Lung (tissue), 12 donors: ENCODE results near the gene AKT1. TPM values are rescaled to one million over a fixed set of nuclear protein-coding genes. Genes with fewer than 3 reads are reported as not detected.

Source experiments
- ATAC-seq: fragments of 200-7000 bp; cut with Tn5 transposase; one replicate; pipeline ENCODE4 v1.9.1; 2020; ENCODE audit warnings: moderate number of reproducible peaks; ENCODE audit not compliant: insufficient read depth, low FRiP score
- DNase-seq, 3 donors: peaks; one replicate each; pipeline ENCODE4 v3.0.0-alpha.2; 2013 to 2017
- H3K27ac ChIP-seq, 2 donors: one replicate each; pipeline ENCODE4 v1.5.1; 2013; ENCODE audit warnings: mild to moderate bottlenecking in 2 of 2, moderate library complexity in 2 of 2, control low read depth in 1 of 2, inconsistent platforms in 1 of 2, low read depth in 1 of 2, low read length in 1 of 2
- H3K27me3 ChIP-seq, 3 donors: one replicate each; pipeline ENCODE4 v1.5.1; 2013; ENCODE audit warnings: low read length in 2 of 3; ENCODE audit not compliant: control insufficient read depth in 3 of 3, insufficient read depth in 3 of 3
- H3K36me3 ChIP-seq, 4 donors: one replicate each; pipeline ENCODE4 v1.5.1; 2013; ENCODE audit warnings: low read length in 4 of 4, mild to moderate bottlenecking in 1 of 4, moderate library complexity in 1 of 4; ENCODE audit not compliant: control insufficient read depth in 4 of 4, insufficient read depth in 4 of 4
- H3K4me1 ChIP-seq, 5 donors: one replicate each; pipeline ENCODE4 v1.5.1; 2013; ENCODE audit warnings: low read length in 5 of 5, mild to moderate bottlenecking in 2 of 5, moderate library complexity in 1 of 5; ENCODE audit not compliant: control insufficient read depth in 5 of 5, insufficient read depth in 5 of 5
- H3K4me3 ChIP-seq: one replicate; pipeline ENCODE4 v1.5.1; 2013; ENCODE audit warnings: mild to moderate bottlenecking, control low read depth, moderate library complexity
- H3K9ac ChIP-seq, 2 donors: one replicate each; pipeline ENCODE4 v1.5.1; 2013; ENCODE audit warnings: low read length in 2 of 2, control low read depth in 1 of 2; ENCODE audit not compliant: insufficient read depth in 1 of 2
- H3K9me3 ChIP-seq, 4 donors: one replicate each; pipeline ENCODE4 v1.5.1; 2013; ENCODE audit warnings: low read length in 3 of 4, mild to moderate bottlenecking in 1 of 4, moderate library complexity in 1 of 4; ENCODE audit not compliant: control insufficient read depth in 4 of 4, insufficient read depth in 3 of 4
- WGBS, 2 donors: extraction: QIAGEN DNeasy Blood & Tissue Kit; methylation state at CpG; one replicate each; pipeline ENCODE4 v1.1.7; 2013; 5-methylcytosine and 5-hydroxymethylcytosine counted together
- polyA plus RNA-seq, 2 donors: library from polyadenylated mRNA; stranded (reverse); fragments of 200-250 nt; gene quantifications; one replicate each; pipeline ENCODE4 v1.2.1, GENCODE V29; 2013
- total RNA-seq, 2 donors: library from RNA; depleted of rRNA in 1 of 2; stranded (reverse); fragments of >200 nt in 1 of 2; gene quantifications; one replicate each; pipeline ENCODE4 v1.2.1, GENCODE V29; 2014 to 2021
- TF ChIP-seq, protein P1 (sequence below): IDR thresholded peaks from 2 replicates; pipeline ENCODE4 v1.5.1; 2012; ENCODE audit warnings: mild to moderate bottlenecking; ENCODE audit errors: control extremely low read depth, extremely low read depth
- donor health status: control.
- donor health status: control.
- donor health status: Bipolar disorder and iron deficiency.
- donor health status: healthy.
- donor health status: DM: yes; HTN: yes; CAD: no.

Gene AKT1
- total and polyA plus RNA-seq, 4 donors, result 142 to 224 (median 160) TPM

DNA sequence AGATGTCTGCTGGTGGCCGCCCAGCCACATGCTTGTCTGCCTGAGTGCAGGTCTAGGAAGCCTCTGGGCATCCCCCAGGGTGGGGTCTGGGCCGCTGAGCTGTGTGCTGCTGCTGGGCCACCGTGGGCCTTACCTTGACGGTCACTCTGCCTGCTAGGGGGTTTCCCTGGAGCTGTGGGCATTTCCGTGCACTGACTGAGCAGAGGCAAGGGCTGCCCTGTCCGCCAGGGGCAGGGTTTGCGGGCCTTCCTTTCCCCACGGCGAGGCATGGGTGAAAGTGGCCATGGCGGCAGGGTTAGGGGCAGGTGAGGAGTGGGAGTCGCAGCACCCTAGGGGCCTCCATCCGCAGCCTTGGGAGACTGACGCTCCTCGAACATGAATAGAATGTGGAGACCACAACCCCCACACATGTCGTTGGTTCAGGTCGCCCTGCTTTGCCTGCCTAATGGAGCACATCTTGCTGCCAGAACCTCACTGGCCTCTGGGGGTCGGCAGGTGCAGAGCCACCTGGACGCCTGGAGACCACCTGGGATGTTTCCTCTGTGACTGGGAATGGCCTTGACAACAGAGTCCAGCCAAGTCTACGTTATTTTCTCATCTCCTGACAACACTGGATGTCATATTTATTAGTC, 7.8 kb upstream of the AKT1 start:
- TF ChIP-seq, protein P1, sequence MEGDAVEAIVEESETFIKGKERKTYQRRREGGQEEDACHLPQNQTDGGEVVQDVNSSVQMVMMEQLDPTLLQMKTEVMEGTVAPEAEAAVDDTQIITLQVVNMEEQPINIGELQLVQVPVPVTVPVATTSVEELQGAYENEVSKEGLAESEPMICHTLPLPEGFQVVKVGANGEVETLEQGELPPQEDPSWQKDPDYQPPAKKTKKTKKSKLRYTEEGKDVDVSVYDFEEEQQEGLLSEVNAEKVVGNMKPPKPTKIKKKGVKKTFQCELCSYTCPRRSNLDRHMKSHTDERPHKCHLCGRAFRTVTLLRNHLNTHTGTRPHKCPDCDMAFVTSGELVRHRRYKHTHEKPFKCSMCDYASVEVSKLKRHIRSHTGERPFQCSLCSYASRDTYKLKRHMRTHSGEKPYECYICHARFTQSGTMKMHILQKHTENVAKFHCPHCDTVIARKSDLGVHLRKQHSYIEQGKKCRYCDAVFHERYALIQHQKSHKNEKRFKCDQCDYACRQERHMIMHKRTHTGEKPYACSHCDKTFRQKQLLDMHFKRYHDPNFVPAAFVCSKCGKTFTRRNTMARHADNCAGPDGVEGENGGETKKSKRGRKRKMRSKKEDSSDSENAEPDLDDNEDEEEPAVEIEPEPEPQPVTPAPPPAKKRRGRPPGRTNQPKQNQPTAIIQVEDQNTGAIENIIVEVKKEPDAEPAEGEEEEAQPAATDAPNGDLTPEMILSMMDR, result no peak
- Histone ChIP-seq H3K4me3 (no peak overlapping the region), H3K36me3 (no peaks in the 10 kb centered on the region), H3K9me3 (no peaks in the 10 kb centered on the region), H3K4me1 (peaks cover 0 to 28% (median 20%) of the 10 kb centered on the region in 5 donors), H3K27ac (no peak overlapping the region), H3K27me3 (no peaks in the 10 kb centered on the region), H3K9ac (no peak overlapping the region)
- no peak for DNase-seq
- WGBS, 2 donors, result 88 to 92% methylated on average over 19 of the region's 19 CpGs
- no peak for ATAC-seq

DNA sequence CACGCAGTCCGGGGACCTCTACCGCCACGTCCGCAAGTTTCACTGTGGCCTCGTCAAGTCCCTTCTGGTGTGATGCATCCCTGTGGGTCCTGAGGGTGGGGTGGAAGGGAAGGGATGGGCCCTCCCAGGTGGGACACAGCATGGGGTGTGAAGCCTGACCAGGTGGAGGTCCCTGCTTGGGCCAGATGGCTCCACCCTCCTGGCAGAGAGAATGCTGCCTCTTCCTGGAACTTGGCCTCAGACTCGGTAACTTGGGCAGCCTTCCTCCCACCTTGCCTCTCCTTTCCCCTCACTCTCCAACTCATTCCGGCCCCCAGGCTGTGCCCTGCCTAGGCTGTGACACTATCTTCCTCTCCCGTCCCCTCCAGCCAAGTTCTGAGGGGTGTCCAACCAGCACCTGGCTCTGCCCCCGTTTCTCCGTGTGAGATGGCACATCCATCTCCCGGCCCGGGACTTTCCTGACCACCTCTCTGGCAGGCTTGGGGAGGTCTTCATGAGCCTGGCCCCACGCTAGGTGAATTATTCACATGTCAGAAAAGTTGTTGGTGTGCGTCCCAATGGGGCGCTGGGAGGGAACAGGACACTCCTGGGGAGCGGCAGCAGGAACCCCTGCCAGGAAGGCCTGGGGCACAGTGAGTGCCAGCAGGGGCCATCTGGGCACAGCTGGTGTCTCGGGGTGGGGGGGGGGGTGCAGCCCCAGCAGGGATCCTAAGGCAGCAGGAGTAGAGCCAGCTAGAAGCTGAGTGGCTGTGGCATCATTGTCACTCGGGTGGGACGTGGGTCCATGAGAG, 7.0 kb upstream of the AKT1 start:
- Histone ChIP-seq H3K4me1 (peaks cover 0 to 34% (median 20%) of the 10 kb centered on the region in 5 donors), H3K27me3 (no peaks in the 10 kb centered on the region), H3K4me3 (no peak overlapping the region), H3K9me3 (no peaks in the 10 kb centered on the region), H3K27ac (no peak overlapping the region), H3K36me3 (no peaks in the 10 kb centered on the region), H3K9ac (no peak overlapping the region)
- no peak for ATAC-seq
- 86 to 92% methylated on average over 20 of the region's 20 CpGs for WGBS, 2 donors
- TF ChIP-seq, protein P1, result no peak
- DNase-seq, result no peak

DNA sequence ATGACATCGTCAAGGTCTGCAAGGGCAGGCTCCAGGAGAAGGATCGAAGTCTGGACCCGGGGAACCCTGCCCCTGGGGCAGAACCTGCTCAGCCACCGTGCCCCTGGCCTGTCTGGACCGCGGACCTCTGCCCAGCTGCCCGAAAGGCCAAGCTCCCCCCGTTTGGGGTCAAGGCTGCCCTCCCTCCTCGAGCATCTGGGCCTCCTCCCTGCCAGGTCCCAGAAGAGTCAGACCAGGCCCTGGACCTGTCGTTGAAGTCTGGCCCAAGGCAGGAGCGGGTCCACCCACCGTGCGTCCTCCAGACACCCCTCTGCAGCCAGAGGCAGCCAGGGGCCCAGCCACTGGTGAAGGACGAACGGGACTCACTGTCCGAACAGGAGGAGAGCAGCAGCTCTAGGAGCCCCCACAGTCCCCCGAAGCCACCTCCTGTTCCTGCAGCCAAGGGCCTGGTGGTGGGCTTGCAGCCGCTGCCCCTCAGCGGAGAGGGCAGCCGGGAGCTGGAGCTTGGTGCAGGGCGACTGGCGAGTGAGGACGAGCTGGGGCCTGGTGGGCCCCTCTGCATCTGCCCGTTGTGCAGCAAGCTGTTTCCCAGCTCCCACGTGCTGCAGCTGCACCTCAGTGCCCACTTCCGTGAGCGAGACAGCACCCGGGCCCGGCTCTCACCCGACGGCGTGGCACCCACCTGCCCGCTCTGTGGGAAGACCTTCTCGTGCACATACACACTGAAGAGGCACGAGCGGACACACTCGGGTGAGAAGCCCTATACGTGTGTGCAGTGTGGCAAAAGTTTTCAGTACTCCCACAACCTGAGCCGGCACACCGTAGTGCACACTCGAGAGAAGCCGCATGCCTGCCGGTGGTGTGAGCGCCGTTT, 6.2 kb upstream of the AKT1 start:
- Histone ChIP-seq H3K9ac (no peak overlapping the region), H3K4me3 (peak overlapping the region; percentile 51), H3K27me3 (no peaks in the 10 kb centered on the region), H3K4me1 (peaks cover 3 to 43% (median 26%) of the 10 kb centered on the region in 5 donors), H3K36me3 (no peaks in the 10 kb centered on the region), H3K27ac (peak overlapping the region in 1 of 2 donors; percentile 74), H3K9me3 (no peaks in the 10 kb centered on the region)
- ATAC-seq (no peak), DNase-seq (no peak)
- 71 to 82% methylated on average over 45 of the region's 45 CpGs for WGBS, 2 donors
- TF ChIP-seq, protein P1, result no peak
